ENCODE results near the gene ZNF560. TPM values are rescaled to one million over a fixed set of nuclear protein-coding genes. Genes with fewer than 3 reads are reported as not detected.

Gene ZNF560
- total and polyA plus RNA-seq, 2 of the 13 experiments (the other 11 are each of a cell fraction or from before 2014, with no cell fraction given) = not detected

DNA sequence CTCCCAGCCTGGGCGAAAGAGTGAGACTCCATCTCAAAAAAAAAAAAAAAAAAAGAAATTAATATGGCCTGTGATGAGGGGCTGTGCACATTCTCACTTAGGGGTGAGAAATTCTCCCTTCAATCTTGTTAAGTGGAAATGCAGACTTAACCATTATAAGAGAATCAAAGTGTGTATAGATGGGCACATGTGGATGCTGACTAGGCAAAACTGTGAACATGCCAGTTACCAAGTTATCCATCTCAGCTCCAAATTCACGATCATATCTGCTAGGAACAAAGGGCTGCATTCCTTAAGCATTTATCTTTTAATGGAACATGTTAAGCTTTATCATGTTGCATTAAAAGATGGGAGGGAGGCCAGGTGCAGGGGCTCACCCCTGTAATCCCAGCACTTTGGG lies 4.3 kb downstream of the ZNF560 start:
- Histone ChIP-seq H3K4me2 (ENCODE audit: low read depth, low read length) (no peak overlapping the region), H3K79me2 (ENCODE audit: insufficient read depth, low read length) (no peaks in the 10 kb centered on the region), H3K4me3 (replicated peaks in 1 of 3; ENCODE audit: insufficient read depth in 1 of 3, low read depth in 2 of 3, low read length in 3 of 3) (no peak overlapping the region), H3K9ac (ENCODE audit: insufficient read depth, low read depth, low read length) (no peak overlapping the region), H2AFZ (ENCODE audit: low read length) (no peak overlapping the region), H3K4me1 (ENCODE audit: insufficient read depth, low read length) (no peaks in the 10 kb centered on the region), H3K27me3 (ENCODE audit: control insufficient read depth in 1 of 2, insufficient read depth in 2 of 2, low read length in 2 of 2) (no peaks in the 10 kb centered on the region), H3K36me3 (replicated peaks in 1 of 2; ENCODE audit: control insufficient read depth in 1 of 2, insufficient read depth in 2 of 2, low read length in 2 of 2) (no peaks in the 10 kb centered on the region), H3K27ac (ENCODE audit: extremely low read length, insufficient read depth, low read length) (no peak overlapping the region), H3K9me3 (ENCODE audit: low read length) (peaks cover 33% of the 10 kb centered on the region), H4K20me1 (ENCODE audit: insufficient read depth, low read length) (no peaks in the 10 kb centered on the region)
- DNase-seq (ENCODE audit: low spot score) = no peak
- ChIA-PET CTCF (ENCODE audit: low intra/inter-chr PET ratio, low total read pairs) (no interaction called here), POLR2A (no interaction called here)
- TF ChIP-seq ZNF256 (CRISPR knock-in tag; conservative IDR thresholded peaks at IDR 0.05) (no peak), DNMT3B (CRISPR knock-in tag; conservative IDR thresholded peaks at IDR 0.05) (no peak), MAFK (conservative IDR thresholded peaks at IDR 0.05 in 1 of 2, IDR thresholded peaks at IDR 0.05 in 1 of 2; ENCODE audit: low read length in 2 of 2) (peak; percentile 87 to 92), KDM1A (CRISPR knock-in tag; IDR thresholded peaks at IDR 0.05) (no peak), MAFF (IDR thresholded peaks at IDR 0.05; ENCODE audit: low read depth, low read length) (peak; percentile 86), ZNF282 (IDR thresholded peaks at IDR 0.05; ENCODE audit: partially characterized antibody) (no peak), ZNF317 (CRISPR knock-in tag; IDR thresholded peaks at IDR 0.05) (no peak)
- TF ChIP-seq, protein P1, sequence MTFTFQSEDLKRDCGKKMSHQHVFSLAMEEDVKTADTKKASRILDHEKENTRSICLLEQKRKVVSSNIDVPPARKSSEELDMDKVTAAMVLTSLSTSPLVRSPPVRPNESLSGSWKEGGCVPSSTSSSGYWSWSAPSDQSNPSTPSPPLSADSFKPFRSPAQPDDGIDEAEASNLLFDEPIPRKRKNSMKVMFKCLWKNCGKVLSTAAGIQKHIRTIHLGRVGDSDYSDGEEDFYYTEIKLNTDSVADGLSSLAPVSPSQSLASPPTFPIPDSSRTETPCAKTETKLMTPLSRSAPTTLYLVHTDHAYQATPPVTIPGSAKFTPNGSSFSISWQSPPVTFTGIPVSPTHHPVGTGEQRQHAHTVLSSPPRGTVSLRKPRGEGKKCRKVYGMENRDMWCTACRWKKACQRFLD (CRISPR knock-in tag; IDR thresholded peaks at IDR 0.05; ENCODE audit: borderline replicate concordance) = no peak
- TF ChIP-seq, protein P2, sequence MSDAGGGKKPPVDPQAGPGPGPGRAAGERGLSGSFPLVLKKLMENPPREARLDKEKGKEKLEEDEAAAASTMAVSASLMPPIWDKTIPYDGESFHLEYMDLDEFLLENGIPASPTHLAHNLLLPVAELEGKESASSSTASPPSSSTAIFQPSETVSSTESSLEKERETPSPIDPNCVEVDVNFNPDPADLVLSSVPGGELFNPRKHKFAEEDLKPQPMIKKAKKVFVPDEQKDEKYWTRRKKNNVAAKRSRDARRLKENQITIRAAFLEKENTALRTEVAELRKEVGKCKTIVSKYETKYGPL (CRISPR knock-in tag; IDR thresholded peaks at IDR 0.05) = no peak
- TF ChIP-seq, protein P3, sequence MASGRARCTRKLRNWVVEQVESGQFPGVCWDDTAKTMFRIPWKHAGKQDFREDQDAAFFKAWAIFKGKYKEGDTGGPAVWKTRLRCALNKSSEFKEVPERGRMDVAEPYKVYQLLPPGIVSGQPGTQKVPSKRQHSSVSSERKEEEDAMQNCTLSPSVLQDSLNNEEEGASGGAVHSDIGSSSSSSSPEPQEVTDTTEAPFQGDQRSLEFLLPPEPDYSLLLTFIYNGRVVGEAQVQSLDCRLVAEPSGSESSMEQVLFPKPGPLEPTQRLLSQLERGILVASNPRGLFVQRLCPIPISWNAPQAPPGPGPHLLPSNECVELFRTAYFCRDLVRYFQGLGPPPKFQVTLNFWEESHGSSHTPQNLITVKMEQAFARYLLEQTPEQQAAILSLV (CRISPR knock-in tag; IDR thresholded peaks at IDR 0.05; ENCODE audit: borderline replicate concordance) = no peak
- FAIRE-seq = no peak
- WGBS (ENCODE audit: low lambda C conversion rate) = 0% methylated on average over 2 of the region's 2 CpGs
- no TSS peak for BruUV-seq (replicated peaks)
- ATAC-seq = no peak
- in situ Hi-C loops (cut with HindIII; ENCODE audit: extremely low pct_ligation_motif_present, low pct_unique_long_range_greater_than_20kb) = no loop called here
- intact Hi-C loops (cut with micrococcal nuclease; ENCODE audit: unreplicated experiment) = no loop called here
